ENCODE data around the gene CHCHD3.
"Not testable (repeated sequence)": the region's sequence is repeated elsewhere in the genome, so short reads cannot be mapped to it uniquely, and the experiment has no call there.

Gene CHCHD3

DNA sequence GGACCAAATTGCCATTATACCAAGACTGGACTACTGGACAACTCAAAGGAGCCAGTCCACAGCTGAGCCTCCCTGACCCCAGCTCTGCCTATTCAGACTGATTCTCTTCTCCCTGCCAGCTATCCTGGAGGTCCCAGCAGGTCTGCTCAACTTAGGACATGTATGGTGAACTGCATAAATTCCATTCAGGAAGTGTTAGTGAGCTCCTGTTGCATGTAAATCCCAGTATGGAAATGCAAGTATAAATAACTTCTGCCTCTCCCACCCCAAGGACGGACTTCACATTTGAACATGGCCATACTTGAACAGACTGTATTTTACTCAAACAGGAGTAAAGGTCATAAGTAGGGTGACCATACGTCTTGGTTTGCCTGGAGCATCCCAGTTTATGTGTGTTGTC, 128.4 kb downstream of the CHCHD3 start:
- no peak for DNase-seq (ENCODE audit: low spot score)

DNA sequence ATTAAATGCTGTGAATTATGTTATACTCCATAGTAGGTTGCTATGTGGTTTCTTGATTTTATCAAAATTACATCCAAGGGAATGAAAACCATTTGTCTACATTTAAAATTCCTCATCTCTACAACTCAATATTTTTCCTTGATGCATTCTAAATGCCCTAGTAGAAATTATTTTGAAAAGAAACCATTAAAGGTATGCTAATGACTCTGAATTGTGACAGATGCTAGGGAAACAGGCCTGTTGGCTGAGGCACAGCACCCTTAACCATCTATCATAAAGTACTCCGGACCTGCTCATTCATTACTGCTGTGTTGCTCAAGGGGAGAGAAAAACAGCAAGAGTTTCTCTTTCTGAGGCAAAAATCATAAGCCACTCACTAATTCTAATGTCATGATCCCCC, 131.2 kb downstream of the CHCHD3 start:
- DNase-seq (ENCODE audit: low spot score), result no peak

DNA sequence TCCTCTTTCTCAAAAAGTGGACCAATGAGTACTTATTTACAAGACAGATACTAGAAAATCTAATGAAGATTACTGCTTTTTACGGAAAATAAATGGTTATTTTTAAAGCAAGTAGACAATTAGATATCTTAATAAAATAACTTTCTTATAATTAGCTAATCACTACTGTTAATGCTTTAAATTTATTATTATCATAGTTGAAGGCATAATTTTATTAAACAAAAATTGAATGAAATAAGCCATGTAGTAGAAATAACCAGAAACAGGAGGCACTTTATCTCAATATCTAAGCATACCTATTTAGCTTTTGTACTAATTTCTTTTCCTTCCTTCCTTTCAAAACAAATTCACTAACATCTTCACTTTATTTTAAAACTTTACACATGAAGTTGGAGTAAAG, 134.9 kb downstream of the CHCHD3 start:
- no peak for DNase-seq (ENCODE audit: low spot score)

DNA sequence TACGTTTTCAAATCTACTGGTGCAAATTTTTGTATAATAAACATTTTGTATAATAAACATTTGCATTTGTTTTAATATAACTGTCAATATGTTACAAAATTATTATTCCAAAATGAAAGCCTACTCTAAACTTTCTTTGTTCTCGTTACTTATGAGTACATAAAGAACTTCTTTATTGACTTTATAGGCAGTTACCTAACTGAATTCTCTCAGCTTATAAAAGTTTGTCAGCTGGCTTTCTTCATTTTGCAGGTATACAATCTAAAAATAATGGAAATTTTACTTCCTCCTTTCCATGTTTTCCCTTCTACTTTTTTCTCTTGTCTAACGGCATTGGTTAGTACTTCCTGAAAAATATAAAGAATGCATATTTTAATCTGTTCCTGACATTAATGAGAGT, 137.1 kb downstream of the CHCHD3 start:
- DNase-seq (ENCODE audit: low spot score), result no peak

DNA sequence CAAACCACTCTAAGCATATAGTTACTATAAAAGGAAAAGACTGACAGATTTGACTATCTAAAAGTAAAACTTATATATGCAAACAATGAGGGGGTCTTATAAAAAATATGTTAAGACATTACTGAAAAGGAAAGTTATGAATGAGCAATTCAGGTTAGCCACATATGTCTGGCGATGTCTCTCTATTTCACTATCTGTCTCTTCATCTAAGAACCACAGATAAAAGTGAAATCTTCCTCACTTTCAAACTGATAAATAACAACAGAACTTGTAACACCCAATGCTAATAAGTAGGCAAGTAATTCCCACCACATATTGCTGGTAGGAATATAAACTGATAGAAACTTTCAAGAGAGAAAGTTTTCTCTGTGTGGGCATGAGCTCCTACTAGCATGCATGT, 138.2 kb downstream of the CHCHD3 start:
- no peak for DNase-seq (ENCODE audit: low spot score)

DNA sequence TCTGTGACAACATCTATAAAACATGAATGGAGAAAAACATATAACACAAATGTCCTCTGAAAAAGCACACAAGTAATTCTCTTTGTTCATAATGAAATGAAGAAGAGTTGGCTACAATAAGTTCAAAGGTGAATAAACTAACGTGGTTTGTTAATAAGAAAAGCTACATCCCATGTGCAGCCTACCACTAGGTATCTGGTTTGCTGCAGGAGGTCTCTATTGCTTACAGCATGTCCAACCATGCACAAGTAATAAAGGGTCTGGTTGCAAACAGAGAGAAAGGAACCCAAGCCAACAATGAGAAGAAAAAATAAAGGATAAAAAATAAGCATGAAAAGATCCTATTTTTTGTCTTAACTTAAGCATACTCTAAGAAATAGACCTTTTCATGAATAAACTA, 139.2 kb downstream of the CHCHD3 start:
- no peak for DNase-seq (ENCODE audit: low spot score)

DNA sequence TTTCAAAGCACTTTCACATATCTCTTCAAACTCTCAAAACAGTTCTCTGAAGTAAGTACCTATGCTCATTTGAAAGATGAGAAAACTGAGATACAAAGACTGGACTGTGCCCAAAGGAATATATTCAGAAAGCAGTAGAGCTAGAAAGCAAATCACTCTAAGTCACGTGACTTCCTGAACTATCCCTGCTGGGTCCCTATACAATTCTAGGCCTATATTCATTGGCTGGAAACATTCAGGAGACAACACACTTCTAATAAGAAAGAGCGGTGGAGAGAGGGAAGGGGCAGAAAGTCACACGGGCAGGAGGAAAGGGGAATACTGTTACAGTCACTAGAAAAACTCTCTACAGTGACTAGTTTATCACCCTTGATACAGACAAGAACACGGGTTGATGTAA, 140.0 kb downstream of the CHCHD3 start:
- DNase-seq (ENCODE audit: low spot score), result no peak

DNA sequence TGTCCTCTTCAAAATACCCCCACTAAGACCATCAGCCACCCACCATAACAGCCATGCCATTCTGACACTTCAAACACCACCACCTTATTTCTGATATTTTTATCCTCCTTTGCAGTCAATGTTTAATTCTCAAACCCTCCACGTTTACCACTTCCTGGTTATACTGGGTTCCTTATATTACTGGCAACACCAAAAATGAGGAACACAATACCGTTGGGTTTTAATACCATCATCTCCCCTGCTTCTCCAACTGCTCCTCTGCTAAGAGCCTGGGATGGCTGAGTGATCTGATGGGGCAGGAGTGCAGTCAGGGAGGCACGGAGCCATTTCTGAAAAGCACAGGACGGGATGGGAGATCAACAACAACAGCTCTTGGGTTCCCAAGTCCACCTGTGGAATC, 140.5 kb downstream of the CHCHD3 start:
- no peak for DNase-seq (ENCODE audit: low spot score)

DNA sequence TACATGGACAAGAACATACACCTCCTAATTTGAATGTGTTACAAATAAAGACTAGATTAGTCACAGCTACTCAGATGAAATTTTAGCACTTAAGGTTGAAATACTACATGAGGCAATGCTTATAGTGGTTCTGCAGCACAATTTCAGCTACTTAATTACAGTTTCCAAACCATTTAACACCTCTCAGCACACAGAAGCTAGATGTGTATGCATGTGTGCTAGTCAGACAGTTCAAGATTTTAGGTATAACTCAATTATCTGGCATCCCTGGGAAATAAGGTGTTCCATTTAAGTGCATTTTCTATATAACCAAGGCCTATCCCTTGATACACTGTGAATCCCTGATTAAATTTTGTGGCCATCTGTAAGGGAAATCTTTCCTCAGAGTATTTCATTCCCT, 141.8 kb downstream of the CHCHD3 start:
- DNase-seq (ENCODE audit: low spot score), result no peak

DNA sequence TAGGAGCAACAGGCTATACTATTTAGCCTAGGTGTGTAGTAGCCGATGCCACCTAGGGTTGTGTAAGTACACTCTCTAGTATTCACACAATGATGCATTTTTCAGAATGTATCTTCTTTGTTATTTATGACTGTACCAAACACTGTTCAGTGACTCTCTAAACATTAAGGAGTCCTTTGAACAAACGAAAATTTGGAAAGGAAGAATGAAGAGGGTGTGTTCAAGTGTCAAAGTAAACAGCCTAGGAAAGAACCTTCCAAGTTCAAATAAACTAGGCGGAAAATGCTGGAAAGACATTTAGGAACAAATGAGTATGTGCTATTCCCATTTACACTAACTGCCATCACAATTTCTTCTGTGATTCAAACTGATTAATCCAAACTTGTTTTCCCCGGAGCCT, 142.4 kb downstream of the CHCHD3 start:
- DNase-seq (ENCODE audit: low spot score), result no peak

DNA sequence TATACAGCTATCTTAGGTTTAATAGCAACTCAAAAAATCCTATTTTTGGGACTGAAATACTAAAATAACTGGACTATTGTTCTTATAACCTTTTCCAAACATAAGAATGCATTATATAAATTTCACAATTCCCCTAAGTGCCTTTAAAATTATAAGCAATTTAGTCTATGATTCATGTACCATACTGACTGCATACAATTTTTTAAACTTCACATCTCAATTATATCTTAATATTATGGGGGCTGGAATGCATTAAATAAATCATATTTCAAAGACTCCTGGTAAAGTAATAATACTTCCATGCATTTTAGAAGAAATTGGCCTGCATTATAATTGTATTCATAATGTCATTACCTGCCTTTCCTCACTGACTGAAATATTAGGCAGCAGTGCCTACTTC, 144.6 kb downstream of the CHCHD3 start:
- DNase-seq (ENCODE audit: low spot score), result no peak

DNA sequence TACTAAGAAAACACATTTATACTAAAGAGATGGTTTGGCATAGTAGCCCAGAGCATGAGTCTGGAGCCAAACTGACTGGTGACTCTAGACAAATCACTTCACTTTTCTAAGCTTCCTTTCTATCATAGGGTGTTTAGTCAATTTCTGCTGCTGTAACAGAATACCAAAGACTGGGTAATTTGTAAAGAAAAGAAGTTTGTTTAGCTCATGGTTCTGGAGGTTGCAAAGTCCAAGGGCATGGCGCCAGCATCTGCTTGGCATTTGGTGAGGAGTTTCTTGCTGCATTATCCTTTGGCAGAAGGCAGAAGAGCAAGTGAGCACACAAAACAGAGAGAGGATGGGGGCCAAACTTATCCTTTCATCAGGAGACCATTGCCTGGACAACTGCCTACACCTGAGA, 146.3 kb downstream of the CHCHD3 start:
- no peak for DNase-seq (ENCODE audit: low spot score)

DNA sequence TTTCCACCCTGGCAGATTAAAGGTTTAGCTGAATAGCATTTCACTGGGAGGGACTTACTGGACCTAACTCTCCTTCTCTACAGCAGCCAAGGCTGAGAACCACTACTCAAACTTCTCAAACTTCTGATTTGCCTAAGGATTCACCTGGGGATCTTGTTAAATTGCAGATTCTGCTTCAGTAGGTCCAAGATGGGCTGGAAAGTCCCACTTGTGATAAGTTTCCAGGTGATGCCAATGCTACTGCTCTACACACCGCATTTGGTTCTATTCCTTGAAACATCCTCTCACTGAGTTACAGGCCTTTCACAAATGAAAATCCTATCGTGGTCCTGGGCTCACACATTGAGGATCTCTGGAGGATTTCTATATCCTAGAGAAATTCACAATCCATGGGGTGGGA, 147.9 kb downstream of the CHCHD3 start:
- no peak for DNase-seq (ENCODE audit: low spot score)

DNA sequence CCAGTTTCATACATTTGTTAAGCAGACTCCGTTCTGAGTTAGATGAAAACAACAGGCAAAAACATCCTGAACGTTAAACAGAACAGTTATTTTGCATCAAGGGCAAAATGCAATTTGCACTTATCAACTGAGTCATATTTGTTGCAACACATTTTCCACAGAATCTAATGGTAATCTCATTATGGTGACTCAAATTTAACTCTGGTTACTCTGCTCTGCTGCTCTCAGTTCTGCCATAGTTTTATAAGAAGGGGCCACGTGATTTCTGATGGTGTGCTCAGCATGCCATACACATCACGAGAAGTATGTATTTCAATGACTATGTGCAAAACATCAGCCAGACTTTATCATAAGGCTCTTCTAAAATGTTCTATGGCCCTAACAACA, 148.8 kb downstream of the CHCHD3 start:
- no peak for DNase-seq (ENCODE audit: low spot score)

DNA sequence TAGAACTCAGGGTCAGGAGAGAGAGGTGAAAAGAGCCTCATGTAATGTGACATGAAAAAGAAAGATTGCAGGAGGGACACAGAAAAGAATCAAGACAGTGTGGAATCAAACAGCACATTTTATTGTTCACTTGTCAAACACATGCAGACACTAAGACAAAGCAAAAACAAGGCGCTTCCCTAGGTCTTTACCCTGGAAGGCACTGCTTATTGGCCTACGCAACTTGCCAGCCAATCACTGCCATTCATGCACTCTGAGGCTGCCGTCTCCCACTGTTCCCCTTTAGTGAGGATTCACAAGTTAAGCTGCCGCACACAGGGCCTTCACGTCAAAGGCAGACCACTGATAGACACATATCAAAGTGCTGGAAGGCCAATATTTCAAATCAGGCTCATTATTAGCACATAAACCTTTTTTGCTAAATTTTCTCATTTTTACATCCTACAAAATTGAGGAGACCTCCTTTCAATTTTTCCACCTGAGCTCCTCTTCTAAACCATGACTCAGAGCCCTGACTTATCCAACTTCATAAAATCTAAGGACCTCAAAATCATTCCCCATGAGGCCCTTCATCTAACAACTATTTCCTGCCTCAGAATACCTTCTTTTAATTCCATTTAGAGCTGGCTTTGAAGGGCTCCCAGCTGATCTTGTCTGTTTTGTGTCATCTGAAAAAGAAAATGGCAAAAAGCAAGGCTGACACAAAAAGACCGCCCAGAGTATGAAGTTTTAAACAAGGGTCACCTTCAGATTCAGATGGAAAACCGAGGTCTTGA, 149.4 kb downstream of the CHCHD3 start:
- DNase-seq (ENCODE audit: low spot score), result no peak

DNA sequence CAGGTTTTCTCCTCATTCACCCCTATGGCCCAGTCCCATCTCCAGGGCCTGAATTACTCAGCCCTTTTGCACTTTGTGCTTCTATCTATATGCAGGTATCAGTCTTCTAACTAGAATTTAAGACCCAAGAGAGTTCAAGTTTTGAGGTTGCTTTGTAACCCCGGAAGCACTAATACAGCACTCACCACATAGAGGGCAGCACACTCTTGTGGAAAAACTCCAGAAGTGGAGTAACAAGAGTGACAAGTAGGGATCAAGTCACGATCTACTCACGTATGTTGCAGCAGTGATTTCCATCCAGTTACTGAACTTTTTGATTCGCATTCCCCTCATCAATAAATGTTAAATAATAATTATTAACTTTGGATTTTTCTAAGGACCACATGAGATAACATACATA, 151.0 kb downstream of the CHCHD3 start:
- DNase-seq (ENCODE audit: low spot score), result no peak

DNA sequence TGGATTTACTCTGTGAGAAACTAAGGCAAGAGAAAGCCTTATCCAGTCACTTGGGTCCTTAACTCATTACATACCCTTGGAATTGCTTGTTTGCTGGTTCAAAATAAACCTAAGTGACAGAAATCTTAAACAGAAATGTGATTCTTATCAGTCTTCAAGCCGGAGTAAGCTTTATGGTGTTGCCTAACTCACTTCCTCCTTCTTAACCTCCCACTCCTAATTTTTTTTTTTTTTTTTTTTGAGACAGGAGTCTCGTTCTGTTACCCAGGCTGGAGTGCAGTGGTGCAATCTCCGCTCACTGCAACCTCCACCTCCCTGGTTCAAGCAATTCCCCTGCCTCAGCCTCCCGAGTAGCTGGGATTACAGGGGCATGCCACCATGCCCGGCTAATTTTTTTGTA, 151.9 kb downstream of the CHCHD3 start:
- DNase-seq (ENCODE audit: low spot score), result not testable (repeated sequence)

DNA sequence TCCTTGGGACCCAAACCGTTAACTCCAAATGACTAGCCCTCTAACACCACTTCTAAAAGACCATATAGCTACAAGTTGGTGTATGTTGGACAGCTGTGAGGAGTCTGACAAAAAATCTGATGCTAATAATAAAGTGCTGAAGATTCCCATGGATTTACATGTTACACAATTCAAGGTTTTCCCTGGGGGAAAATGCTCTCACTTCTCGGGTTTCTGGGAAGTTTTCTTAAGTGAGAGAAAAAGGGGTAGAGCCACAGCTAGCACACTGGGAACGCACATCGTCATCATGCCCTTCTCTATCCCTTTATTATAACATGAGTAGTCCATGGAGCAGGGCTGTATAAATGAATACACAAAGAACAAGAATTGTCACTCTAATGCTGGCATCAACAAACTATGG, 162.1 kb downstream of the CHCHD3 start:
- no peak for DNase-seq (ENCODE audit: low spot score)

DNA sequence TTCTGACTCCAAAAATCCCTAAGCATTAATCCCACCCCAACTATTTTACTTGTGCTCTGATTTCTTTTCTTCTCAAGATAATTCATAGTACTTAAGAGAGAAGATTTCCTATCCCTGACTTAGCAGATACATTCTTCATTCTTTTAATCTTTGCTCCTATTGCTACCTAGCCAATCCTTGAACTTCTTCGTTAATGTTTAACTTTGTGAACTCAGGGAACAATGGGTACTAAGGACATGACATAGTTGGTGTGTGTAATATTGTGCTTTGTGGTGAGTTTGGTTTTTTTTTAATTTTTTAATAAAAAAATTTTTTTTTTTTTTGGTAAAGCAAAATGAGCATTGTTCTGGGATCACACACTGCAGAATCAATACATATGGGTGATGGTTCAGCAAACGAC, 166.2 kb downstream of the CHCHD3 start:
- no peak for DNase-seq (ENCODE audit: low spot score)

DNA sequence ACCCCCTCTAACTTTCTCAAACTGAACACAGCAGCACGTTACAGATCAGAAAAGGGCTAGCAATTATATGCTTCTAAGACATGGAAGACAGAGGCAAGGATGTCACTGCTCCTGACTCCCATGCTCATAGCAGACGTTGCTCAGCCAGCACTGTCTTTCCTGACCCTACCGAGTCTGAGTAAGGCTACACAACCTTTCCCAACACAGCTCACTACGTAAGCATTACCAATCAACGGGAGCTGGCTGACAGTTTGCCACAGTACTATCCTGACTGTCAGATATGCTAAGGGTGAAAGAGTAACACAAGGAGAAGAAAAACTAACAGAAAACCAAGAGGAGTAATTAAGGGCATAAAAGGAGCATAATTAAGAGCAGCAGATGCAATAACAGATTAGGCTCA, 171.2 kb downstream of the CHCHD3 start:
- DNase-seq (ENCODE audit: low spot score), result no peak

DNA sequence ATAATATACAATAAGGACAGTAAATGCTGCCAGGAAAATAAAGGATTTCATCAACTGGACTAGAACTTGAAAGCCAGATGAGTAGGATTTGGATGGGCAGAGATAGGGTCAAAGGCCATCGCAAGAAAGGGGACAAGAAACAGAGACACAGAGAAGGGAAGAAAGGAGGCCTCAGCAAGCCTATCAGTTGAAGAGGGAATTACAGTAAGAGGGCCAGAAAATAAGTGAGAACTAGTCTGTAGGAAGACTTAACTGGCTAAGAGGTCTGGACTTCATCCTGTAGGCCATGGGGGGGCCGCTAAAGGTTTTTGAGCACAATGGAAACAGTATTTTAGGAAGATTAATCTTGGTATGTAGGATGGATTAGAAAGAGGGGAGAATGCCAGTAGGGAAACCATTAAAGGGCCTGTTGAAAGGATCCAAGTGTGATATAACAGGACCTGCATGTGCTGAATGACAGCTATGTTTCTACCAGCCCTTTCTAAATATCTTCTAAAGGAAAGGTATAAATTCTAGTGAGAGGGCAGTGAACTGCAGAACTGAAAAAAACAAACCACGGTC, 174.4 kb downstream of the CHCHD3 start:
- DNase-seq (ENCODE audit: low spot score), result no peak

DNA sequence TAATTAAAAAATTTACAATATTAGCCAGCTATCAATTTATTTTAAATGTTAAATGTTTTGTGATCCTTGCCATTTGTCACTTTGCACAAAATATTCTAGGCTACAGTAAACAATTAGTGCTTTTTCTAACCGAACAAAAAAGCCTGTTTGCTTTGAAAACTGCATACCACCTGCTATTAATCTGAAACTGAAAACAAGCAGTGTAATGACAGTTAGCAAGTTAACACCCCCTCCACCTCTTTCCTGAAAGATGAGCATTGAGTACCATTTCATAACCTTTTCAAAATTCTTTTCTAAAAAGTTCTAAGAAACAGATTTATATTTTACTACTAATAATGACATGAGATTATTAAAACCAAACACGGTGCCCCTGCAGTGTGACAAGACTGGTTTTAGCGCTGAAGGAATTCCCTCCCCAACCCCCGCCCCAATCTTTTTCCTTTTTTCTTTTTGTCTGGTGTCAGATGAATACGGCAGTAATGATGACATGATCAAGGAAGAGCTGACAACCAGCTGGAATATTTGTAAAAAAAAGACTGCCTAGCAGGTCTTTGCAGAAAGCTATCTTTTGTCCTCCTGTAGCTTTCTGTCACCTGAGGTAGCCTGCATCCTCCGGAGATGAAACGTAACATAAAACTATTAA, 175.6 kb downstream of the CHCHD3 start:
- no peak for DNase-seq (ENCODE audit: low spot score)

DNA sequence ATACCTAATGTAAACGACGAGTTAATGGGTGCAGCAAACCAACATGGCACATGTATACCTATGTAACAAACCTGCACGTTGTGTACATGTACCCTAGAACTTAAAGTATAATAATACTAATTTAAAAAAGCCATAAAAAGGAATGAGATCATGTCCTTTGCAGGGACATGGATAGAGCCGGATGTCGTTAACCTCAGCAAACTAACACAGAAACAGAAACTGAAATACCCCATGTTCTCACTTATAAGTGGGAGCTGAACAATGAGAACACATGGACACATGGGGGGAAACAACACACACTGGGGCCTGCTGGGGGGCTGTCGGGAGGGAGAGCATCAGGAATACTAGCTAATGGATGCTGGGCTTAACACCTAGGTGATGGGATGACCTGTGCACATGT, 176.8 kb downstream of the CHCHD3 start:
- not testable (repeated sequence) for DNase-seq (ENCODE audit: low spot score)

DNA sequence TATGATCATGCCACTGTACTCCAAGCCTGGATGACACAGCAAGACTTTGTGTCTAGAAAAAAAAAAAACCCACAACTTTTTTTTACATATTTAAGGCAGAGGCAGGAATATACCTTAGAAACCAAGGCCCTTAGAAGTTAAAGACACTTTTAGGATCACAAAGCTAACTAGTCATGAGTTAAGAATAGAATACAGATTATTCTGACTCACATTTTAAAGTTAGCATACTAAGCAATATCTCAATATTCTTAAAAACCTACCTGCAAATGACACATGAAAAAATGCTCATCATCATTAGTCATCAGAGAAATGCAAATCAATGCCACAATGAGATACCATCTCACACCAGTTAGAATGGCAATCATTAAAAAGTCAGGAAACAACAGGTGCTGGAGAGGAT, 177.7 kb downstream of the CHCHD3 start:
- no peak for DNase-seq (ENCODE audit: low spot score)
